ACC112 (cell line): ENCODE results near the gene MCUB.
"Not testable (repeated sequence)": the region's sequence is repeated elsewhere in the genome, so short reads cannot be mapped to it uniquely, and the experiment has no call there.

Experiments
- H2AFZ ChIP-seq: fragments of 200-600 bp; sonication (generic); one replicate; pipeline ENCODE4 v1.6.0; 2017; ENCODE audit warnings: antibody characterized with exemption, low read length; ENCODE audit not compliant: unreplicated experiment
- H3K27ac ChIP-seq: fragments of 200-600 bp; sonication (generic); 2 replicates; pipeline ENCODE4 v1.5.1; 2014; ENCODE audit warnings: low read depth, mild to moderate bottlenecking, antibody characterized with exemption, low read length, moderate library complexity
- H3K27me3 ChIP-seq: fragments of 200-600 bp; sonication (generic); 2 replicates; pipeline ENCODE4 v1.6.1; 2014; ENCODE audit warnings: mild to moderate bottlenecking, antibody characterized with exemption, low read length, moderate library complexity, mixed read lengths; ENCODE audit not compliant: insufficient read depth
- H3K36me3 ChIP-seq: fragments of 200-600 bp; sonication (generic); 2 replicates; pipeline ENCODE4 v1.6.1; 2016; ENCODE audit warnings: mild to moderate bottlenecking, antibody characterized with exemption, low read length, moderate library complexity, mixed read lengths; ENCODE audit not compliant: insufficient read depth
- H3K4me1 ChIP-seq: fragments of 200-600 bp; sonication (generic); one replicate; pipeline ENCODE4 v1.6.1; 2016; ENCODE audit warnings: low read length, mixed read lengths; ENCODE audit not compliant: insufficient read depth, unreplicated experiment, control insufficient read depth
- H3K4me3 ChIP-seq: fragments of 200-600 bp; sonication (generic); 2 replicates; pipeline ENCODE4 v1.5.1; 2014; ENCODE audit warnings: mild to moderate bottlenecking, low read depth, low read length
- H3K79me2 ChIP-seq: fragments of 200-600 bp; sonication (generic); one replicate; pipeline ENCODE4 v1.6.0; 2016; ENCODE audit warnings: low read length; ENCODE audit not compliant: control insufficient read depth, unreplicated experiment, insufficient read depth

Gene MCUB

DNA sequence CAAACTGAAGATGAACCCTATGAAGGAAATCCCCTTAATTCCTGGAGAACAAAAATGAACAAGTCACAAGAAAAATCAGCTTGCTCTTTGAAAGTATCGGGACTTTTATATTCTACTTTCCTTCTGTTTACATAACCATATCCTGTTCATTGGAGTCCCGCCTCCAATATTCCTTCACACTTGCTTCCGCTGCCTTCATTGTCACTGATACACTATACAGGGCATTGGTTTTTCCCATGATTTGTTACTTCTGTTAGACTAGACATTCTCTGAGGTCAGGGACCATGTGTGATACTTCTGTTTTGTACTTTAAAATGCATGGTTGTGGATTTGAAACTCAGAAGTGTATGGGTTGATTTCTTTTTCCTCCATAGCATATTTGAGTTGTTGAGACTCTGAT lies 18.8 kb downstream of the MCUB start:
- Histone ChIP-seq H3K79me2 (no peaks in the 10 kb centered on the region), H3K4me3 (no peak overlapping the region), H3K27me3 (no peaks in the 10 kb centered on the region), H3K27ac (no peak overlapping the region), H2AFZ (no peak overlapping the region), H3K36me3 (no peaks in the 10 kb centered on the region), H3K4me1 (no peaks in the 10 kb centered on the region)

GRCh38 chr4:109579997-109580396 lies 20.0 kb downstream of the MCUB start:
- not testable (repeated sequence) for H3K4me3 ChIP-seq, H3K79me2 ChIP-seq, H3K4me1 ChIP-seq, H3K27me3 ChIP-seq, H2AFZ ChIP-seq, H3K36me3 ChIP-seq, H3K27ac ChIP-seq

DNA sequence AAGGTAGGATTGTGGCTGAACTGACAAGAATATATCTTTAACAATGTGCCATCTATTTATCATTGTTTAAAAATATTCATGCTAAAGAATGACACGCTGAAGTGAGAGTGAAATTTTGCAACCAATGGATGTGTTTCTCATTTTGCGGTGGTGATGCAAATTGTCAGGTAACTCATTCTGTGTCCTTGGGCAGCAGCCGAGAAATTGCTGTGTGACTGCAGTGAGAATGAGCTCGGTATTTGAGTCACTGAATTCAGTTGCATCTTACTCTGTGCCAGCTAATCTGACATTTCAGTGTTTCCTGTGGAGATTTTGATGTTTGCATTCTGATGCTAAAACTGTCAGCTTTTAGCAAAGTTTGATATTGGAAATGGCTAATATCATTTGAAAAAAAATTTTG lies 28.1 kb downstream of the MCUB start:
- H3K4me3 ChIP-seq, result no peak overlapping the region
- H3K27me3 ChIP-seq, result no peaks in the 10 kb centered on the region
- H2AFZ ChIP-seq, result no peak overlapping the region
- H3K79me2 ChIP-seq, result peaks cover 6% of the 10 kb centered on the region
- no peaks in the 10 kb centered on the region for H3K4me1 ChIP-seq
- H3K36me3 ChIP-seq, result no peaks in the 10 kb centered on the region
- H3K27ac ChIP-seq, result no peak overlapping the region

- no peaks in the 10 kb centered on the region for H3K27me3 ChIP-seq
- H3K4me3 ChIP-seq, result no peak overlapping the region
- no peak overlapping the region for H2AFZ ChIP-seq
- H3K79me2 ChIP-seq, result peaks cover 9% of the 10 kb centered on the region
- H3K4me1 ChIP-seq, result no peaks in the 10 kb centered on the region
- H3K36me3 ChIP-seq, result no peaks in the 10 kb centered on the region
- H3K27ac ChIP-seq, result no peak overlapping the region
Measured at GRCh38 chr4:109589119-109589518, 29.1 kb downstream of the MCUB start.

DNA sequence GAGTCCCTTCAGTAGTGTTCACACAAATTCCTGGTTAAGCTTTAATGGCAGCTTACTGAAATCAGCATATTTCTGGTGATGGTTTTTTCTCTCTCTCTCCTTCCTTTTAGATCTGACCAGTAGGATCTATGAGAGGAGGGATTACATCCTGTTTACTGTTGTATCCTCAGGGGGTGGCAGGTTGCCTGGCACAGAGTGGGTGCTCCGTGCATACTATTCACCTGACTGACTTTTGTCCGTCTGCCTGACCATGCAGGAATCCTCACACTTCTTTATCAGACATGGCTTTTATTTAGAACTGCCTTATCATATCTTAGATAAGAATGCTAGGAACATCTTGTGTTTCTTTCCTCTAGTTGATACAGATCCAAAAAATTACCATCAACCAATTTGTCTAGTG lies 29.6 kb downstream of the MCUB start:
- Histone ChIP-seq H3K27me3 (no peaks in the 10 kb centered on the region), H3K4me3 (no peak overlapping the region), H3K36me3 (no peaks in the 10 kb centered on the region), H3K4me1 (no peaks in the 10 kb centered on the region), H3K79me2 (peaks cover 9% of the 10 kb centered on the region), H3K27ac (no peak overlapping the region), H2AFZ (no peak overlapping the region)

DNA sequence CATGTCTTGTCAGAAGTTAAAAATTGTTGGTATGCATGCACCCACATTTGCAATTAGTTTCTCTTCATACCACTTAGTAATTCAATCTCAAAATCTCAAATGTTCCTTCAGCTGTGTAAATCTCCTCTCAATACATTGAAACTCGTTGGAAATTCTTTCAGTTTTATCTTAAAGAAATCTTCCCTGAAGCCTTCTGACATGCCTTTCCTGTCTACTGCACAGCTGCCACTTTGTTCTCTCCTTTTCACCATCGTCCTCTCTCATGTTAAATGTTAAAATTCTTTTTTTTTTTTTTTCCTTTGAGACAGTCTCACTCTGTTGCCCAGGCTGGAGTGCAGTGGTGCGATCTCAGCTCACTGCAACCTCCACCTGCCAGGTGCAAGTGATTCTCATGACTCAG lies 30.9 kb downstream of the MCUB start:
- peaks cover 9% of the 10 kb centered on the region for H3K79me2 ChIP-seq

DNA sequence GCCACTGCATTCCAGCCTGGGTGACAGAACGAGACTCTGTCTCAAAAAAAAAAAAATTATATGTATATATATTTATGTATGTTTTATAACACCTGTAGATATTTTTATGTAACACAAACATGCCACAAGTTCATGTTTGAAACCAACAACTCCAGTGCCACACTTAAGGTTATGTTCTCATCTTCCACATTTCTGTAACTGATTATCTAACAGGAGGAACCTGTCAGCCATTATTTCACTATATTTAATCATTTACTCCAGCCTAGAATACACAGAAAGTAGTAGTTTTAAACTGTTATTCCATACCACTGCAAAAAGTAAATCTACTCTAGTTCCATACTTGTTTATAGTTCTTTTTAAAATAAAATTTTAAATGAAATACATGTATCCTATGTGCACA lies 32.3 kb downstream of the MCUB start:
- H3K27ac ChIP-seq, result no peak overlapping the region
- no peak overlapping the region for H2AFZ ChIP-seq
- peaks cover 9% of the 10 kb centered on the region for H3K79me2 ChIP-seq
- H3K27me3 ChIP-seq, result no peaks in the 10 kb centered on the region
- no peak overlapping the region for H3K4me3 ChIP-seq
- H3K4me1 ChIP-seq, result no peaks in the 10 kb centered on the region
- H3K36me3 ChIP-seq, result no peaks in the 10 kb centered on the region

More for the DNA sequence above, 30.9 kb downstream of the MCUB start:
- H3K4me1 ChIP-seq, result no peaks in the 10 kb centered on the region
- H3K27me3 ChIP-seq, result no peaks in the 10 kb centered on the region
- no peak overlapping the region for H2AFZ ChIP-seq
- no peaks in the 10 kb centered on the region for H3K36me3 ChIP-seq
- H3K4me3 ChIP-seq, result no peak overlapping the region
- H3K27ac ChIP-seq, result no peak overlapping the region

DNA sequence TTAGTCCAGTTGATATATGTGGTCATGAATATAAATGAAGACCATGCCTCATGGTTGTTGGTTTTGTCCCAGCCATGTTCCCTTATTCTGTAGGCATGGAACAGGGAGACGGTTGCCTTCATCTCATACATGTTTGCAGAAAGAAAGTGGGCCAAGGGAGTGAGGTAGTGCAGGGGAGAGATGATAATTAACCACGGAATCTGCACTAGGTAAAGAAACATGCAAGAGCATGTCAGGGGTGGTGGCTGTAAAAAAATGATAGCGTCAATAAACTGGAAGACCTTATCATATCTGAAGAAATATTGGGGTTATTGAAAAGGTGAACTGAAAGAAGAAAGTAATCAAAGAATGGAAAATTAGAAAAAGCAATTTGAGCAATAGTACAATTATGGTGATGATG lies 35.1 kb downstream of the MCUB start:
- H3K36me3 ChIP-seq, H3K4me1 ChIP-seq, H3K27ac ChIP-seq, H2AFZ ChIP-seq, H3K27me3 ChIP-seq, H3K4me3 ChIP-seq: not testable (repeated sequence)
- peaks cover 11% of the 10 kb centered on the region for H3K79me2 ChIP-seq

- not testable (repeated sequence) for H3K79me2 ChIP-seq, H3K4me3 ChIP-seq
Measured at GRCh38 chr4:109596420-109597085, 36.5 kb downstream of the MCUB start.

DNA sequence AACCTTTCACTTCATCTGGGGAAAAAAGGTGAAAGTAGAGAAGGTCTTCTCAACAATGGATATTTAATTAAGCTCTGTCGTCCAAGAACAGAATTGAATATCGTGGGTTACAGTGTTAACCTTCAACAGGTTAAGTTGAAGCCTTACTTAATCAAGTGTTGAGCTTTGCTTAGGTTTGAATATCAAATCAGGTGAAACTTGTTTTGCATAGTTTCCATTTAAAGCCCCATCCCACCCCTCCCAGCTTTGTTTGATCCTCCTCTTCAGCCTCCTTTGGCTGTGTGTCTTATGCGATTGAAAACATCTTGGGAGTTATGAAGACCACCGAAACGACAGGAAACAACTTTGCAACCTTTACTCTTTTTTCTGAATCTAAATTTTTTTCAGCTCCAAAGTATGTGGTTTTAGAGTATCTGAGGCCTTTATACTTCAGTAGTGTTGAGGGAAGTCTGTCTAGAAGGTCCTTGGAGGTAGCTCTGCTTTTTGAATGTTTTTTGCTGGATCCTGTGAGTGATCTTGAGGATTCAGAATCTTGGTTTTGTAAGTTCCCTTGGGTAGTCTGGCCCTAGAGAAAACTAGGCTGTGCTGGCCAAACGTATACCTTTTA lies 39.1 kb downstream of the MCUB start:
- Histone ChIP-seq H2AFZ (no peak overlapping the region), H3K27me3 (no peaks in the 10 kb centered on the region), H3K36me3 (no peaks in the 10 kb centered on the region), H3K4me3 (no peak overlapping the region), H3K27ac (no peak overlapping the region), H3K79me2 (peaks cover 2% of the 10 kb centered on the region), H3K4me1 (no peaks in the 10 kb centered on the region)

More at GRCh38 chr4:109596420-109597085, 36.5 kb downstream of the MCUB start:
- H3K4me1 ChIP-seq, H3K27ac ChIP-seq, H3K27me3 ChIP-seq, H2AFZ ChIP-seq, H3K36me3 ChIP-seq: not testable (repeated sequence)

- H3K4me3 ChIP-seq, result no peak overlapping the region
- H2AFZ ChIP-seq, result no peak overlapping the region
- no peaks in the 10 kb centered on the region for H3K27me3 ChIP-seq
- H3K27ac ChIP-seq, result no peak overlapping the region
- H3K79me2 ChIP-seq, result peaks cover 2% of the 10 kb centered on the region
- no peaks in the 10 kb centered on the region for H3K4me1 ChIP-seq
- 0 out of 2 replicates have a peak, but pooled peaks cover 4% of the 10 kb centered on the region for H3K36me3 ChIP-seq
Measured at GRCh38 chr4:109600431-109600830, 40.4 kb downstream of the MCUB start.
